ENCODE measurements around the gene RNF44.

RNF44 gene

DNA sequence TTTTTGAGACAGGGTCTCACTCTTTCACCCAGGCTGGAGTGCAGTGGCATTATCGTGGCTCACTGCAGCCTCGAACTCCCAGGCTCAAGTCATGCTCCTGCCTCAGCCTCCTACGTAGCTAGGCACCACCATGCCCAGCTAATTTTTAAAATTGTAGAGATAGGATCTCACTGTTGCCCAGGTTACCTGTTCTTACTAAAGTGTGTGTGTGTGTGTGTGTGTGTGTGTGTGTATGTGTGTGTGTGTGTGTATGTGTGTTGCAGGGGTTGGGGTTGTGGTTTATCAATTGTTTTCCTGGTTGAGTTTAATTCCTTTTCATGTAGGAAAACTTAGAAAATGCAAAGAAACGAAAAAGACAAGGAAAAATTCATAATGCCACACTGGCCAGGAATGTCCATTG is 21.8 kb downstream of the RNF44 start:
- TF ChIP-seq, protein P1, sequence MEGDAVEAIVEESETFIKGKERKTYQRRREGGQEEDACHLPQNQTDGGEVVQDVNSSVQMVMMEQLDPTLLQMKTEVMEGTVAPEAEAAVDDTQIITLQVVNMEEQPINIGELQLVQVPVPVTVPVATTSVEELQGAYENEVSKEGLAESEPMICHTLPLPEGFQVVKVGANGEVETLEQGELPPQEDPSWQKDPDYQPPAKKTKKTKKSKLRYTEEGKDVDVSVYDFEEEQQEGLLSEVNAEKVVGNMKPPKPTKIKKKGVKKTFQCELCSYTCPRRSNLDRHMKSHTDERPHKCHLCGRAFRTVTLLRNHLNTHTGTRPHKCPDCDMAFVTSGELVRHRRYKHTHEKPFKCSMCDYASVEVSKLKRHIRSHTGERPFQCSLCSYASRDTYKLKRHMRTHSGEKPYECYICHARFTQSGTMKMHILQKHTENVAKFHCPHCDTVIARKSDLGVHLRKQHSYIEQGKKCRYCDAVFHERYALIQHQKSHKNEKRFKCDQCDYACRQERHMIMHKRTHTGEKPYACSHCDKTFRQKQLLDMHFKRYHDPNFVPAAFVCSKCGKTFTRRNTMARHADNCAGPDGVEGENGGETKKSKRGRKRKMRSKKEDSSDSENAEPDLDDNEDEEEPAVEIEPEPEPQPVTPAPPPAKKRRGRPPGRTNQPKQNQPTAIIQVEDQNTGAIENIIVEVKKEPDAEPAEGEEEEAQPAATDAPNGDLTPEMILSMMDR (IDR thresholded peaks at IDR 0.05; ENCODE audit: insufficient read depth, low read length, missing control alignments) = no peak
- ChIA-PET POLR2A (no interaction called here), CTCF (no interaction called here)
- H3K4me3 ChIP-seq (ENCODE audit: low read depth, low read length) = no peak overlapping the region
- DNase-seq (ENCODE audit: low read depth, low spot score) = no peak

DNA sequence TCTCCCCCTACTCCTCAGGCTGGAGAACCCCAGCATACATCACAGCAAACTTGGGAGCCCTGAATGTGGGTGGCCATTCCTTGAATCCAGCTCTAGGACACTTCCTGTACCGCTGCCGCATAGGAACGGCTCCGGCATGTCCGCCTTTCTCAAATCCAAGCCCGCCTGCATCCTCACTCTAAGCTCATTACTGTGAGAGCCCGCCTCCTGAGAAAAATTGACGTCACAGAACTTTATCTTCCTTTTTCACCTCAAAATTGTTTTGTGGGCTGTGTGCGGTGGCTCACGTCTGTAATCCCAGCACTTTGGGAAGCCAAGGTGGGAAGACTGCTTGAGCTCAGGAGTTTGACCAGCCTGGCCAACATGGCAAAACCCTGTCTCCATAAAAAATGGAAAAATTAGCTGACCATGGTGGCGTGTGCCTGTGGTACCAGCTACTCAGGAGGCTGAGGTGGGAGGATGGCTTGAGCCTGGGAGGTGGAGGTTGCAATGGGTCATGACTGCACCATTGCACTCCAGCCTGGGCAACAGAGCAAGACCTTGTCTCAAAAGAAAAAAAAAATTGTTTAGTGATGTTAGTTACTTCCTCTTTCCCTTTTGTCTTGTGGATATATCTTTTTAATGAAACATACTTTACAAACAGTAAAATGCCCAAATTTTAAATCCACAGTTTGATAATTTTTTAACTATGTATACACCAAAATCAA is 22.8 kb downstream of the RNF44 start:
- ChIA-PET POLR2A (interaction anchor here (1.1 kb wide), 1 partner anchor 9 kb away, joined by 5 read pairs; no protein-coding TSS in a partner anchor), CTCF (interaction anchor here (0.6 kb wide), 1 partner anchor 258 kb away, joined by 3 read pairs; no protein-coding TSS in a partner anchor)
- TF ChIP-seq, protein P1 (IDR thresholded peaks at IDR 0.05; ENCODE audit: insufficient read depth, low read length, missing control alignments) = no peak
- H3K4me3 ChIP-seq (ENCODE audit: low read depth, low read length) = no peak overlapping the region
- no peak for DNase-seq (ENCODE audit: low read depth, low spot score)

DNA sequence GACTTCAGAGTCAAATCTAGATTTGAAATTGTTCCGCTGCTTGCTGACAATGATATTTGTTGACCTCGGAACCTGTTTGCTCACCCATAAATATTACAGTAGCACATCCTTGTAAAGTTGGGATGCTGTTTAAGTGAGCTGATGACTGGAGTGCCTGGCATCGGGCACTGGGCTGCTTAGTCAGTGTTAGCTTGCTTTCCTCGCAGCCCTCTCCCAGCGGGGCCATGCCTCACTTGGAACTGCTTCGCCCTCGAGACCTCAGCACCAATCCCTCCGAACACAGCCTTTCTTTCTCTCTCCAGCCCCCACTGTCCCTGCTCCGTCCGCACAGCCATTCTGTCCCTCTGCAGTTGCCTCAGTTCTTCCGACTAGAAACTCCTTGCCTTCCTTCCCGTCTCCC is 23.4 kb downstream of the RNF44 start:
- DNase-seq (ENCODE audit: low read depth, low spot score) = no peak
- ChIA-PET POLR2A (interaction anchor here (1.1 kb wide), 1 partner anchor 10 kb away, joined by 5 read pairs; no protein-coding TSS in a partner anchor), CTCF (interaction anchor here (0.6 kb wide), 1 partner anchor 258 kb away, joined by 3 read pairs; no protein-coding TSS in a partner anchor)
- no peak overlapping the region for H3K4me3 ChIP-seq (ENCODE audit: low read depth, low read length)
- TF ChIP-seq, protein P1 (IDR thresholded peaks at IDR 0.05; ENCODE audit: insufficient read depth, low read length, missing control alignments) = no peak

DNA sequence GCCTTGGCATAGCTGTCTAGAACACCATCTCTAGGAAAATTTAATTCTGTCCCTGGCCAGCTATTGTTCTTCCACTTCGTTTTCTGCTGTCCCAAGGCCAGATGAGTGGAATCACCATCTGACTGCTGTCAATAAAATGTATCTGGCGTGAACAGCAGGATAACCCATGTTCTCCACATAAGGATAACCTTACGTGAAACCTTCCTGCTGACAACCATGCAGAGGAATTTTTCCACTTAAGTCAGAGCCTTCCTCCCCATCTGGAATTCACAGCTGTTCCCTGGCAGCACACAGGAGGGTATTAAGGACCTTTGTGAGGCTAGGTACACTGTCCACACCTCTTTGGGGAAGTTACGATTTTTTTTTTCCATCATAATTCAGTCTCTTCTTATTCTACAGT is 28.6 kb downstream of the RNF44 start:
- ChIA-PET CTCF (no interaction called here), POLR2A (no interaction called here)
- no peak overlapping the region for H3K4me3 ChIP-seq (ENCODE audit: low read depth, low read length)
- TF ChIP-seq, protein P1 (IDR thresholded peaks at IDR 0.05; ENCODE audit: insufficient read depth, low read length, missing control alignments) = no peak
- no peak for DNase-seq (ENCODE audit: low read depth, low spot score)

DNA sequence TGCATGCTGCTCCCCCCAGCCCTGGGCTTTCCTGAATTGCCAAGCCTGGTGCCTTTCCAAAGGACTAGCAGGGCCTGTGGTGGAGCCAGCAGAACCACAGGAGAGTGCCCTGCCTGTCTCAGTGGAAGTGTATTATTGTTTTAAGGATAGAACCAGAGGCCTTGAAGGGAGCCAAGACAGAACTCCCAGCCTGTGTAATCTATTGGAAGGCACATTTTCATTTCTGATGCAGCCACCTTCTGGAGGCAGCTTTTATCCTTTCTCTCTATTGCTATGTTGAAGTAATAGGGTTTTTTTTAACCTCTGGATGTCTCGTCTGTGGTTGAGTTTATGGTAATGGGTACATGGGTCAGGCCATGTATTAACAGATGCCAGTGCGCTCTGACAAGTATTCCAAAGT is 29.3 kb downstream of the RNF44 start:
- POLR2A ChIA-PET = no interaction called here

DNA sequence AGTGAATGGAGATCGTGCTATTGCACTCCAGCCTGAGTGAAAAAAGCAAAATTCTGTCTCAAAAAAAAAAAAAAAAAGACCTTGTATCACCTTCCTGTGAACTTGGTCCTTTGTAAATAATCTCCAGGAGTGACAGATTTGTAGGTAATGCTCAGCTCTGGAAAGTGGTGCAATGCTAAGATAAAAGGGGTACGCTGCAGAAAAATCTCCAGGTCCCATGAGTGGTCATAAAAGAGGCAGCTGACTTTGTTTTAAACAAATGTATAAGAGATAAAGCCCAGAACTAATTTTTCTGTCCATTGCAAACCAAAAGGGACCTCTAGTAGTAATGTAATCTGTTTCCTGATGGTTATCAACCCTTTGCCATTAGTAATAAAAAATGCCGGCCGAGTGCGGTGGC is 33.7 kb downstream of the RNF44 start:
- TF ChIP-seq, protein P1 (IDR thresholded peaks at IDR 0.05; ENCODE audit: insufficient read depth, low read length, missing control alignments) = no peak
- H3K4me3 ChIP-seq (ENCODE audit: low read depth, low read length) = no peak overlapping the region
- ChIA-PET CTCF (no interaction called here), POLR2A (interaction anchor here (0.7 kb wide), 1 partner anchor 613 kb away, joined by 3 read pairs; no protein-coding TSS in a partner anchor)
- DNase-seq (ENCODE audit: low read depth, low spot score) = no peak

More for the DNA sequence above, 29.3 kb downstream of the RNF44 start:
- TF ChIP-seq, protein P1 (IDR thresholded peaks at IDR 0.05; ENCODE audit: insufficient read depth, low read length, missing control alignments) = no peak
- H3K4me3 ChIP-seq (ENCODE audit: low read depth, low read length) = no peak overlapping the region
- no peak for DNase-seq (ENCODE audit: low read depth, low spot score)
- CTCF ChIA-PET = interaction anchor here (1.1 kb wide), 1 partner anchor 60 kb away, joined by 6 read pairs; the partner anchor contains the start of gene FAF2

All from AG04449 (cell line).